Stimulated activated CD8-positive, alpha-beta memory T cell treated with anti-CD3 and anti-CD28 coated beads, Interleukin-15, amount 100 ng/mL, for 48 hours (primary cell): ENCODE data around the gene MYRF.

Experiments
- DNase-seq, 2 donors: peaks; one replicate each; pipeline ENCODE4 v3.0.0-alpha.2; 2020; ENCODE audit warnings: low read depth in 2 of 2

MYRF gene

DNA sequence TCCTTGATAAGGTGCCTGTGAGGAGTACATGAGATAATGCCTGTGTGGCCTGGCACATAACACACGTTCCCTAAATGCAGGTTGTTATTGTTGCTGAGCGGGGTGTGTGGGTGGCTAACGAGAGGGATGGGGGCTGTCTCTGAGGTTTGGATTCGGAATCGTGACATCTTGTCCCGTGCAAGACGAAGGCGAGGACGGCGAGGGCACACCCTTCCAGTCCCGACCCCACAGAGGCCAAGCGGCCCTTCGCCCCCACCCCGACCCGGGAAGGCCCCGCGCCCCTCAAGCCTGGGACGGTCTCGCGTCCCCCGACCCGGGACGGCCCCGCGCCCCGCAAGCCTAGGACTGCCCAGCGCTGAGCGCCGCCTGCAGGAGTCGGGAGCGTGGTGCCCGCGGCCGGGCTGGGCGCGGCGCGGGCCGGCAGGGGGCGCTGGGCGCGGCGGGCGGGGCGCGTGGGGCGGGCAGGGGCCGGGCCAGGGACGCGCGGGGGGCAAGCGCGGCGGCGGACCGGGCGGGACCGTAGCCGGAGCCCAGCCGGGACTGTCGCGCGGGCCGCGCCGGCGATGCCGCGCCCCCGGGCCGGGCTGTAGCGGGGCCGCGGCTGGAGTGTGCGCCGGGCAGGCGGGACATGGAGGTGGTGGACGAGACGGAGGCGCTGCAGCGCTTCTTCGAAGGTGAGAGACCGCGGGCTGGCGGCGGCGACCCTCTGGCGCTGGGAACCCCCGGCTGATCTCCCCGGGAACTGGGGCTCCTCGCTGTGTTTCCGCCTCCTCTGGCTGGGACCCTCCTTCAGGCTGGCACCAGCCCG lies at the start of gene MYRF:
TSS of gene MYRF (plus strand) at position 520 of the 808 bp plus-strand sequence. CDS start at position 629, 109 bp downstream.
- peak; percentile 42 to 49 for DNase-seq

DNA sequence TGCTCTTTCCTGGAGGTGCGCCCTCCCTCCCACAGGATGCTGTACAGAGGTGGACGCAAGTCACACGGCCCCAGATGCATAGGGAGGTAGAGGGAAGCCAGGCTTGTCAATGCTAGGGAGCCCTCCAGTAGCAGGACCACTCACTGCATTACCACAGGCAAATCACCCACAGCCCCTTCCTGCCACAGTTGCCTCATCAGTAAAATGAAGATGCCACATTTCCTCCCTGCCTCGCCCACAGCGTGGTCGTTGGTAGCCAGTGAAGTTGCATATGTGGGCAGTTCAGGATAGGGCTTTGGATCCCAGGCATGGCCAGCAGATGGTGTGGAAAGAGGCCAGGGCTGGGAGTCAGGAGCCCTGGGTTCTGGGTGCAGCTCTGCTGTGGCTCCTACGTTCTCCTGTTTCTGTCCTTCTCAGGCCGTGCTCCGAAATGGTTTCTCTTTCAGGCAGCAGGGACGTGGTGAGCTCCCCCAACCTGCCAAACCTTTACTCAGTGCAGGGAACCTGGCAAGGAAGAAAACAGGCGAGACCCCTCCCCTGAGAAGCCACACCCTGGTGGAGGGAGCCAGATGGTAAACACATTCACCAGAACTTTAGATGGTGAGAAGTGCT lies 49.6 kb upstream of the MYRF start:
- no peak for DNase-seq

- no peak for DNase-seq
Observed at GRCh38 chr11:61704838-61705237, 47.6 kb upstream of the MYRF start.

GRCh38 chr11:61706452-61707400 lies 45.7 kb upstream of the MYRF start:
- DNase-seq = no peak

DNA sequence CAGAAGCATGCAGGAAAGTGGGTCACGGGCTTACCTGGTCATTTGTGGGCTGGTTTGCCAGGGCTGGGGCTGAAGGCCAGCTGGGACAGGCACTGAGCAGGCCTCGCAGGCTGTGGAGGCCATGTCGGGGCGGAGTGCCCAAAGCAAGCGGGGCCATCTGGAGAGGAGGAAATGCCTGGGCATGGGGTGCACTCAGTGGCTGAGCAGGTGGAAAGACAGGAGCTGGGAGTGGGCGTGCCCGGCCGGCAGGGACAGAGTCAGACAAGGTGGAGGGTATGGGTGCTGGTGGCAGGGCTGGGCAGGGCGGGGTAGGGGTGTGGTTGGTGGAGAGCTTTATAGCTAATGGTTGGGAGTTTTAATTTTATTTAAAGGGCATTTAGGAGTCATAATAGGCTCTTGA lies 44.9 kb upstream of the MYRF start:
- DNase-seq = no peak

DNA sequence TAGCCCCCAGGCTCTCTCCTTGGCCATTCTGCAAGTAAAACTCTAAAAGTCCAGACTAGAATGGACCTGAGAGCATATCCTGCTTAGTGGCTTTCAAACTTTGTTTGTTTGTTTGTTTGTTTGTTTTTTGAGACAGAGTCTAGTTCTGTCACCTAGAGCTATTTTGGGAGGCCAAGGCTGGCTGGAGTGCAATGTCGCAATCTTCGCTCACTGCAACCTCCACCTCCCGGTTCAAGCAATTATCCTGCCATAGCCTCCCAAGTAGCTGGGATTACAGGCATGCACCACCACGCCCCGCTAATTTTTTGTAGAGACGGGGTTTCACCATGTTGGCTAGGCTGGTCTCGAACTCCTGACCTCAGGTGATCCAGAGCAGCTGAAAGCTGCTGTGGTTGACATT lies 43.3 kb upstream of the MYRF start:
- DNase-seq = no peak

DNA sequence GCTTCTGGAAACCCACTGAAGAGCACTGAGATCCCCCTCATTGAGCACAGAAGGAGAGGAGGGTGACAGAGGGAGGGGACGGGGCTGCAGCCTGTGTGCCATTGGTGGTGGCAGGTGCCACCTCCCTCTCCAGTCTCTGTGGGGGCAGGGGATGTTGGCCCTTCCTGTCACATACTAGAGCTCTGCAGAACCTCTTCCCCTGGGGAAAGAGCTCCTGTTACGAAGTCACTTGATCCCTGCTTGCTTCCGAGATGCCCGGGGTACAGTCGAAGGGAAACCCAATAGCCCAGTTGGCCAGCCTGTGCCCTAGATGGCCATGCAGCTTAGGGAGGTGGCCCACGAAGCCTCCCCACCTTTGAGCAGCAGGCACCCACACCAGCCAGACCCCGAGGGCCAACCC lies 42.9 kb upstream of the MYRF start:
- no peak for DNase-seq

DNA sequence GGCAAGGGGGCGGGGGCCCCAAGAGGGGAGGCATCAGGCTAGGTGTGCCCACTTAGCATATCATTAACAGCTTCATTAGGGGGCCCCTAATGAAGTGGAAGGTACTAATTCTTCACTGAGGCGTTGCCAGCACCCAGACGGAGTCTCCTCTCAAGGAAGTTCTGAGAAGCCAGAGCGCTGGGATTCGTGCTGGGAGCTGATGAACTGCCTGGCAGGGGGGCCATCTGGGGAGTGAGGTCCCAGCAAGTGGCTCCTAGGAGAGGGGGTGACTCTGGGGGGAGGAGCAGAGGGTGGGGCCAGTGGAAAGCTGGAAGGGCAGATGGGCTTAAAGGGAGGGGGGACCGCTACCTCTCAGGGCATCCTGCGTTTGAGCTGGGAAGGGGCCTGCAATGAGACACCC lies 42.4 kb upstream of the MYRF start:
- no peak for DNase-seq

- DNase-seq = no peak
Observed at GRCh38 chr11:61711037-61711436, 41.4 kb upstream of the MYRF start.

GRCh38 chr11:61711498-61711897 lies 40.9 kb upstream of the MYRF start:
- no peak for DNase-seq

DNA sequence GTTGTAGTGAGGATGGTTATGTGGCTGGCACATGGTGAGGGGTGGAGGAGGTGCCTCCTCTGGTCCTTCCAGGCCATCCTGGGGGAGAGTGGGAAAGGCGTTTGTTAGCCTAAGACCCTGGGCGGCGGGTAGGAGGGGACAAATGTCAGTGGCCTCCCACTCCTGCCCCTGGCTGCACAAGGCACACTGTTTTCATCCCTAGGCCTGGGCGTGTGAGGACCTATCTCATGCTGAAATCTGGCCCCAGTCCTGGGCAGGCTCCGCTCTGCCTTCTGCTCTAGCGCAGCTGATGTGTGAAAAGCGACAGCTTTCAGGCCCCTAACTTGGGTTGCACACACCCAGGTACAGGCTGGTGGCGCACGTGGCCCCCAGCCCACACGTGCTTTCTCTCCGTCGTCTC lies 40.1 kb upstream of the MYRF start:
- DNase-seq = no peak

- DNase-seq = no peak
Observed at GRCh38 chr11:61712846-61713245, 39.6 kb upstream of the MYRF start.

DNA sequence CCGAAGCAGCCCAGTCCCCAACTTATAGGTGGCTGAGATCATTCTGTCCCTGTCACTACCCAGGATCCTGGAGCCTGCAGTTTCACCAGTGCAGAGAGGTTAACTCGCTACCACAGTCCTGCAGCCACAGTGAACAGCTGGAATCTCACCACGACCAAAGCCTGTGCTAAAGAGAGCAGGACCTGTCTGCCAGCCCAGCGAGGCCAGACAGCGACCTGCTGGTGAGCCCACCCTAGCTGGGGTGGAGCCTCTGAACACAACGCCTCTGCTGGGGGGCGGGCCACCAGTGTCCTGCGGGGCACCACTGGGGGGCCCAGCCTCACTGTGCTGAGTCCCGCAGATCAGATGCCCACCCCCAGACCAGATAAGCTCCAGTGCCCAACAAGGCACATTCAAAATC lies 39.0 kb upstream of the MYRF start:
- no peak for DNase-seq

GRCh38 chr11:61713906-61714305 lies 38.5 kb upstream of the MYRF start:
- no peak for DNase-seq

GRCh38 chr11:61714316-61714715 lies 38.1 kb upstream of the MYRF start:
- DNase-seq = no peak

GRCh38 chr11:61714916-61715315 lies 37.5 kb upstream of the MYRF start:
- no peak for DNase-seq

DNA sequence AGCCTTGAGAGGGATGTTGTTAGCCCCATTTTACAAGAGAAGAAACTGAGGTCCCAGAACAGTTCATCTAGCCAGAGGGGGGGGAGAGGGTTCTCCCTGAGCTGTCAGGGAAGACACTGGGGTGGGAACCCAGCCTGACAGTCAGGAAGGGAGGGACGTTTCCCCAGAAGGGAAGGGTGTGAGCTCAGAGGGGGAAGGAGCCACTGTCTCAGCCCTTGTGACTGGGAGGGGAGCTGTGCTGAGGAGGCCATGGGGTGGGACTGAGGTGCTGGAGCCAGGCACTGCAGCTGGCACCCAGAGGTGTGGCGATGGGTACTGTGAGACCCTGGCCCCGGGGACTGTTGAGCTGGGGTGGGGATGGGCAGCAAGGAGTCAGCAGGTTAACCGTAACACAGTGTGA lies 36.6 kb upstream of the MYRF start:
- DNase-seq = no peak

DNA sequence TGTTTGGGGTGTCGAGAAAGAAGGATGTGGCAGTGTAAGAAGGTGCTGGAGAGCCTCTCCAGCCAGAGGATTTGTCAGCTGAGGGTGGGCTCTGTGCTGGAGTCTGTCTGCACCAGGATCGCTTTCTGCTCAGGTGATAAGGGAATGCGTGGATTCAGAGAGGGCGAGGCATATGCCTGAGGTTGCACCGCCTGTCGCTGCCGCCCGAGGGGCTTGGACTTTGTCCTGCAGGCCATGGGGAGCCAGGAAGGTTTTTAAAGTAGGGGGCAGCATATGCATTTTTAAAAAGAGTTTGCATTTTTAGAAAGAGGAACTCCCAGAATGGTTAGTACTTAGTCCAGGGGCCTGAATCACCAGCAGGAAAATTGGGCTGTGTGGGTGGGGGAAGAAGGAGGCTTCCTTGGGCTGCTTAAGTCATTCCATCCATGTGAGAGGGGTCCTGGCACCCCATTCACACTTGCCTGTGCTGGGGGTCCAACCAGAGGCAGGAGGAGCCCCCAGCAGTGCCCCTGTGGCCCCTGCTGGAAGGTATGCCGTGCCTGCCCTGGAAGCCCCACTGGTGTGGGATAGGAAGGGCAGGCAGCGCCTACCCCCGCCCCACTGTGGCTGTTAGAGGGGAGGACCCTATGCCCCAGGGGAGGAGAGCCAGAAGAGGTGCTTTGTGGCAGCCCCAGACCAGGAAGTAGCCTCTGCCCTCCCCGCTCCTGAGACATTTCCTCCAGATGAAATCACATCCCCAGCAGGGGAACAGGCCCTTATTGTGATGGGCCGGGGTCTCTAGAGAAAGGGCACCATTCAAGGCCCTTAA lies 35.8 kb upstream of the MYRF start:
- no peak for DNase-seq

- DNase-seq = no peak
Observed at GRCh38 chr11:61717286-61718033, 35.0 kb upstream of the MYRF start.

DNA sequence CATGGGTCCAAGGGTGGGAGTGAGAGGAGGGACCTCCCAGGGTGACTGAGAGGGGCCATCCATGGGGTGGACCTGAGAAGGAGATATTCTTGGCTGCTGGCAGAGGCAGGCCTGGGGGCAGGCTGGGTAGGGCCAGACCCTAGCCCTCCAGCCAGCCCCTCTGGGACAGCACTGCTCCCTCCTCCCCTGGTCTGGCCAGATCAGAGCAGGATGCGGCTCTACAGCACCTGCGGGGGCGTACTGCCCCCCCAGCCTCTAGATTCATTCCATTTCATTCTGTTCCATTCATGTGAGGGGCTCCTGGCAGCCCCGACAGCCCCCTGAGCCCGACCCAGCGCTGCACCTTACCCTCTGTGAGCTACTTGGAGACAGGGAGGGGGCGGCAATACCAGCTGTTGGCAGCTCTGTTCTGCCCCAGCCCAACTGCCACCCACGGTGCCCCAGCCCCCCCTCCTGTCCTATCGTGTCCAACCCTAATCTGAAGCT lies 34.3 kb upstream of the MYRF start:
- no peak for DNase-seq
